MV-4-11 (cell line): Measurements from ENCODE around the gene DYDC1.
"Not testable (repeated sequence)": the region's sequence is repeated elsewhere in the genome, so short reads cannot be mapped to it uniquely, and the experiment has no call there.

Experiments
- DNase-seq: peaks from one replicate; lab custom pipeline; 2025; lab: John Stamatoyannopoulos, UW

The DYDC1 gene

DNA sequence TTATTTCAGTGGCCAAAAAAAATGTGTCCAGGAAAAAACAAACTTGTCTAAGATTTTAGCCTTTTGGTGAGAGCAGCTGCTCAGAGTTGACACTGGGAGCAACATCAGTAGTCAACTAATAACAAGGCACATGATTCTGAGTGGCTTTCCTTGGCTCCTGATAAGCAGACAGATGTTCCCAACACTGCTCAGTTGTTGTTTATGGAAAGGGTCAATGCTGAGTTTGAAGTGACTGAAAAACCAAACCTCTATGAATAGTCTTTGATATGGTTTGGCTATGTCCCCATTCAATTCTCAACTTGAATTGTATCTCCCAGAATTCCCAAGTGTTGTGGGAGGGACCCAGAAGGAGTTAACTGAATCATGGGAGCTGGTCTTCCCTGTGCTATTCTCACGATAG, 12.3 kb downstream of the DYDC1 start:
- no peak for DNase-seq

DNA sequence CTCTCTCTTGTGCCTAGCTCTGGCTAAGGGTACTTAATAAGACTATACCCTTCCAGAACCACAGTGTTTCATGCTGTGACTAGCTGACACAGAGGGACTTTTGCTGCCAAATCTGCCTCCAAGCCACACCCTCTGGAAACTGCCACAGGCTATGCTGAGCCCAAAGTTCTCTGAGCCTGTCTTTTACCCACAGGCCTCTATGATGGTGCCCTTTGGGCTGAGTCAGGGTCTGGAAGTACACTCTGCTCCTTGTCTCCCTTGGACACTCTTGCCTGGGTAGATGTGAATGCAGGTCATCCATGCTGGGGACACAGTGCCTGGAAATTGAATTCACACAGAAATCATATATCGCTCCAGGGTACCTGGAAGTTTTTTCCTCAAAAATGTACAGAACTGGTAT, 22.6 kb downstream of the DYDC1 start:
- DNase-seq = no peak

DNA sequence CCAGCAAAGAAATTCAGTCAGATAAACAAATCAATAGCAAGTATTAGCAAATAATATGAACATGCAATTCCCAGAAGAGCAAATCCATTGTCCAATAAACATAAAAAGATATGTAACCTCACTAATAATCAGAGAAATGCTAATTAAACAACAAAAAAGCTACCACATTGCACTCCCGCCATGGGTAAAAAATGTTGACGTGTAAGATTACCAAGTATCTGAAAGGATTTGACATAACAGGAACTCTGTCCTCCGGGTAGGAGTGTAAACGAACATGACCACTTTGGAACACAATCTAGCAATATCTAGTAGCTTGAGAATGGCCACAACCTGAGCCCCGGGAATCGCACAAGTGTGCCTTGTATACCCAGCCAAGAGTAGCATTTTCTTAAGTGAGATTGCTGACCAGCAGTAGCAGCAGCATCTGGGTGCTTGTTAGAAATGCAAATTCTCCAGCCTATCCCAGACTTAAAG, 31.6 kb downstream of the DYDC1 start:
- no peak for DNase-seq

DNA sequence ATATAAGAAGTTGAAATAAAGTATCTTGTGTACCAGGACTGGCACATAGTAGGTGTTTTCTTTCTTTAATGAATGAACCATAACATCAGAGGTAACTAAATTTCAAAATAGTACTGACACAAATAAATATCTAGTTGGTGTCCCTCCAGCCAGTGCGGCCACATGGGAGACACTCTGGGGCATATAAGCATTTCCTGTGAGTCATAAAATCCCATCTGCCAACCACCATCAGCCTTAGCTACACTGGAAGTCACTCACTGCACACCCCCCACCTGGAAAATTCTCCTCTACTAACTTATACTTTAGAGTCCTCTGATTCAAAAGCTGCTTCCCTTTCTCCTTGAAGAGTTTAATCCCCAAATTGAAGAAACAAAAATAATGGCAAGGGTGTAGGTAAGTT, 32.5 kb downstream of the DYDC1 start:
- peak; percentile 71 for DNase-seq

DNA sequence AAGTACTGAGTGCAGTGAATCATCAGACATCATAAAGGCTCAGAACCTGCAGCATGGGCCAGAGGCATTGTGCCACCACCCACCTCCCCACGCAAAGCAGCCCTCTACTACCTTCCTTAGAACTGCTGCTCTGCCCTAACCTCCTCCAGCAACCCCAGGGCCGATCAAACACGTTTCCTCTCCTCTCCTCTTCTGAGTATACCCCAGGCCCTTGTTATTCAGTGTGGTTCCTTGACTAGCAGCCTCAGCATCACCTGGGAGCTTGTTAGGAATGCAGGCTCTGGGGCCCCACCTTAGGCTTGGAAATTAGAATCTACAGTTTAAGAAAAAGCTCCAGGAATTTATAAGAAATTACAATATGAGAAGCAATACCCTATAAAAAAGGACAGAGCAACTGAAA, 33.2 kb downstream of the DYDC1 start:
- no peak for DNase-seq

DNA sequence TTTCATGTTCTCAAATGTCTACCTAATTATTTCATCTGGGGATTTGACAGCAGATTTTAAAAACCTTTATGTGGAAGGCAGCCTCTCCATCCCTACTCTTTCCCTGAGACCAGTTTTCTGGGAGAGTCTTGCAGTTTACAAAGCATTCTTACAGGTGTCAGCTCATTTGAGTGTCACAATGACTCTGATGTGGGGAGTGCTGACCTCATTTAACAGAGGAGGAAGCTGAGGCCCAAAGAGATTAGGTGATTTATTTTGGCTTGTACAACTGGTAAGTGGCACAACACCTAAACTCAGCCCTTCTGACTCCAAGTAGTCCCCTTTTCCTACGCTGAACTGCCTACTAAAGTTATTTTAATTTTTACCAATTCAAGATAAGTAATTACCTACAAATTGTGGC, 33.8 kb downstream of the DYDC1 start:
- DNase-seq = no peak

DNA sequence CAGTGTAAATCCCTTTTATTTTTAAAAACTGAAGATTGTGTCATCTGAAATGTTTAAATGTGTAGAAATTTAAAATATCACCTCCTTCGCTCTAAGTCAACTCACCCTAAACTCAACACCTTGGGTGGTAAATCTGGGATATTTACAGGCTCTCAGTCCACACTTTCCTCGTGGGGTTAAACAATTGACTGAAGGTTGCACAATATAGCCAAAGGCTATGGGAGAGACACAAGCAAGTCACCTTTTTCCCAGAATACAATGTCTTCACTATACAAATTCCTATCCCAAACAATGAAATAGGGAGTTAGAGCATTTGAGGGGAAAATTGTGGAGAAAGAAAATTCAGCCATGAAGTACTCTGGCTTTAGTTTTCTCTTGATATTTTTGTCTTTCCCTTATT, 34.4 kb downstream of the DYDC1 start:
- DNase-seq = no peak

DNA sequence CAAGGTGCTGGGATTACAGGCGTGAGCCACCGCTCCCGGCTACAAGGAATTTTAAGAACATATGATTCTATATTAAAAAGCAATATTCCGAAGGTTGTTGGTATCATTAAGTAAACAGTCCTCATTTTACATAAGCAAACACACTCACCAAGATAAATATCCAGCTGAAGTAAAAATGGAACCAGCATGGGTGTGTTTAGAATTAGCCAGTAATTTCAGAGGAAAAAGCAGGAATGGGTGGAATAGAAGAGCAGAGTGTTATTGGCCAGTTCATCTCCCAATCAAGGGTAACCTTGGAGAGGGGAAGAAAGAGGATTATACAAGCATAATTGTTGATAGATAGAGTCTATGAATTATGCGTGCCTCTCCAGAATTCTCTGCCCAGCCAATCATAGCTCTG, 35.4 kb downstream of the DYDC1 start:
- DNase-seq = no peak

DNA sequence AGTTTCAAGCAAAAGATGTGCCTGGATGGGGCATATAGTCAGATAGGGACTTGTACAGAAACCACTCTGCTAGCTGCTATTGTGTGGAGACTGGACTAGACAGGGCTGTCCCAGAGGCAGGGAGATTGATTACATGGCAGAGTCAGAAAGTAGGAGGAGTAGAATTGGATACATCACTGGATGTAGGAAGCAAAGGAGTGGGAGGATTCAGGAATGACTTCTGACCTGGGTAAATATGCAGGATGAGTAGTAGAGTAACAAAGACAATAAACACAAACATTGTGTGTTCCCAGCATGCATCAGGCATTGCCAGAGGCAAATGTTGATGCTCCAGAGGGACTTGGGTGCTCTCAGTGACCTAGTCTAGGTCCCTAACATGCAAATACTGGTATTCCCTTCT, 36.2 kb downstream of the DYDC1 start:
- DNase-seq = no peak

DNA sequence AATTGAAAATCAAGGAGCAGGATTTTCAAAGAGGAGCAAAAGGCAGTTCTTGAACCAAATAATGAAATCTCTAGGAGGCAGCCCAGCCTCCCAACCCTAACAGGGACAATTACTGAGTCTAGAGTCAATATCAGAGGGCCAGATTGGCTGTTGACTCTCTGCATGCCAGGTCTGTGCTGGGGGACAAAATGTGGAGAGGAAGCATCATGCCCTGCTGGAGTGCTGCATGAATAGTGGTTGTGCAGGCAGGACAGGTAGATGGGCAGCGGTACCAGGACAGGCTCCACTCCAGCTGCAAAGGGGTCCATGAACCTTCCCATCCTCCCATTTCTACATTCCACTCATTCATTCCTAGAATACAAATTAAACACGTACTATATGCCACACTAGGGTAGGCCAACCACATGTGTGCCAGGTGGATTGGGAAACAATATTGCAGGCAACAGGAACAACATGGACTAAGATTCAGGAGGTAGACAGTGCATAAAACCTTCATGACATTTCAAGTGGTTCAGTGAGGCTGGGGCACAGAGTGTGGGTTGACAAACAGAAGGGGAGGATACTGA, 36.7 kb downstream of the DYDC1 start:
- no peak for DNase-seq

DNA sequence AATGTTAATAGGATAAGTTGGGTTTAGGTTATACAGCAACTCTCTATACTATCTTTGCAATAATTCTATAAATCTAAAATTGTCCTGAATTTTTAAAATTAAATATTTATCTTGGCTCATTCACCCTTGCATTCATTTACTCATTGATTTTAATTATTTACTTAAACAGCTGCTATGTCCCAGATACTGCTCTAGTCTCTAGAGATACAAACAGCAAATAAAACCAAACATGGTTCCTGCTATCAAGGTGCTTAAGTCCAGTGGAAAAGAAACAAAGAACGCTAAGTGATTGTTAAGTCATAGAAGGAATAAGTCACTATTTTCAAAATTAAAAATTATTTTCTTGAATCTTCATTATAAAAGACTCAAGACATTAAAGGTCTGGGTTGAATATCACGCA, 37.2 kb downstream of the DYDC1 start:
- no peak for DNase-seq

DNA sequence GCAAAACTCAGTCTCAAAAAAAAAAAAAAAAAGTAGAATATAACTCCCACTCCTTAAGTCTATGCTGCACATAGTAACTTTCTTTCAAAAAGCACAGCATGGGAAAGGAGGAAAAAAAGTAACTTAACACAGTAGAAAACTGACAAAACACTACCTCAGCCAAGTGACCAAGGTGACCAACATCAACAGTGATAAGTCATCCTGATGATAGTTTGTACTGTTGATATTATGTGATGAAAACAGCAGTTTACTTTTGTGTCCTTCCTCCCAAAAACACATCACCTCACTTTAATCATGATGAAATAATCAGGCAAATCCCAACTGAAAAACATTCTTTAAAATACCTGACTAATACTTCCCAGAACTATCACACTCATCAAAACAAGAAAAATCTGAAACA, 37.8 kb downstream of the DYDC1 start:
- DNase-seq = no peak

DNA sequence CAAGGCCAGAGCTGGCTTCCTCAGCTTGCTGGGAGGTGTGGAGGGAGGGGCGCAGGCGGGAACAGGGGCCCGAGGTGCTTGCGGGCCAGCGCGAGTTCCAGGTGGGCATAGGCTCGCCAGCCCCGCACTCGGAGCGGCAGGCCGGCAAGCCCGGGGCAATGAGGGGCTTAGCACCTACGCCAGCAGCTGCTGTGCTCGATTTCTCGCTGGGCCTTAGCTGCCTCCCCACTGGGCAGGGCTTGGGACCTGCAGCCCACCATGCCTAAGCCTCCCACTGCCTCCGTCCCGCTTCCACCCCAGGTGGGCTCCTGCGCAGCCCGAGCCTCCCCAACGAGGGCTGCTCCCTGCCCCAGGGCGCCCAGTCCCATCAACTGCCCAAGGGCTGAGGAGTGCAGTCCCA, 41.2 kb downstream of the DYDC1 start:
- DNase-seq = no peak

DNA sequence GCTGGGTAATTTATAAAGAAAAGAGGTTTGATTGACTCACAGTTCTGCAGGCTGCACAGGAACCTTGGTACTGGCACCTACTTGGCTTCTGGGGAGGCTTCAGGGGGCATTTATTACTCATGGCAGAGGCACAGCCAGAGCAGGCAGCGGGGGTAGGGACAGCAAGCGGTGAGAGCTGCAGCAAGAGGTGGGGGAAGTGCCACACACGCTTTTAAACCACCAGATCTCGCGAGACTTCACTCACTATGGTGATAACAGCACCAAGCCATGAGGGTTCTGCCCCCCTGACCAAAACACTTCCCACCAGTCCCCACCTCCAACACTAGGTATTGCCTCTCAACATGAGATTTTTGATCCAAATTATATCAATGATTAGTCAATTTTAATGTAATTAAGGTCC, 43.0 kb downstream of the DYDC1 start:
- no peak for DNase-seq

DNA sequence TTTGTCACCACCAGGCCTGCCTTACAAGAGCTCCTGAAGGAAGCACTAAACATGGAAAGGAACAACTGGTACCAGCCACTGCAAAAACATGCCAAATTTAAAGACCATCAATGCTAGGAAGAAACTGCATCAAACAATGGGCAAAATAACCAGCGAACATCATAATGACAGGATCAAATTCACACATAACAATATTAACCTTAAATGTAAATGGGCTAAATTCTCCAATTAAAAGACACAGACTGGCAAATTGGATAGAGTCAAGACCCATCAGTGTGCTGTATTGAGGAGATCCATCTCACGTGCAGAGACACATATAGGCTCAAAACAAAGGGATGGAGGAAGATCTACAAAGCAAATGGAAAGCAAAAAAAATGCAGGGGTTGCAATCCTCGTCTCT, 50.6 kb downstream of the DYDC1 start:
- DNase-seq = not testable (repeated sequence)

DNA sequence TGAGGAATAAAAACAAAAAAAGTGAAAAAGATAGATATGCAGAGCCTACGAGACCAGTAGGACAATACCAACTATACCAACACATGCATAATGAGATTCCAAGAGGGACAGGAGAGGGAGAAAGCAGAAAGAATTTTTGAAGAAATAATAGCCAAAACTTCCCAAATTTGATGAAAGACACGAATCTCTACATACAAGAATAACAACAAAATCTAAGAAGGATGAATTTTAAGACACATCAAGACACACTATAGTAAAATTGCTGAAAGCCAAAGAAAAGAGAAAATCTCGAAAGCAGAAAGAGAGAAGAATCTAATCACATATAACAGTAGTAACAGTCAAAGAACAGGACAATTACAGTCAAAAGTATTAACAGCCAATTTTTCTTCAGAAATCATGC, 59.6 kb downstream of the DYDC1 start:
- no peak for DNase-seq

DNA sequence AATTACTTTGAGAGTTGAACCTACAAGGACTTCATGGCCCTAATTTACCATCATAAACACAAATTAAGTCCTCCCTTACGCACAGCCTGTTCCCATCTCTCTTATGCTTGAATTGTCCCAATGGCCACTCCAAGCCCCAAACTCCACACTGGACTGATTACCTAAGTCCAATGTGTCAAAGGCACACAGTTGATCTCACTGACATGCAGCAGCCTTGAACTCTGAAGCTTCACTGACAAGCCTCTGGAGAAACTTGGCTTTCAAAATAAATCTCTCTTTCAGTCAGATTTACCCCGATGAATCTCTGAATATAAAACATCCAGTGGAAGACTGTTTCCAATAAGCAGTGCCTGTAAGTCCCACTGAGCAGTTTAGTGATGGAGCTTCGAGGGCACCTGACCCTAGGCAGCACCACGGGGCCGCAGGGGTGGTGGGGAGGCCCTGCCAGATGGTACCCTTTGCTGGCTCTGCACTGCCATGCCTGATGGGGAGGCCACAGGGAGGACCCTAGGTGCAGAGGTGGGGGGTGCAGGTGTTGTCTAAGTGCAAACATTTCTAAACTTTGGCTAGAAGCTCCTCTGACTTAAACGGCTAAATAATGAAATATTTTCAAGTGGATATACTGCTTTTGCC, 63.8 kb downstream of the DYDC1 start:
- DNase-seq = no peak

DNA sequence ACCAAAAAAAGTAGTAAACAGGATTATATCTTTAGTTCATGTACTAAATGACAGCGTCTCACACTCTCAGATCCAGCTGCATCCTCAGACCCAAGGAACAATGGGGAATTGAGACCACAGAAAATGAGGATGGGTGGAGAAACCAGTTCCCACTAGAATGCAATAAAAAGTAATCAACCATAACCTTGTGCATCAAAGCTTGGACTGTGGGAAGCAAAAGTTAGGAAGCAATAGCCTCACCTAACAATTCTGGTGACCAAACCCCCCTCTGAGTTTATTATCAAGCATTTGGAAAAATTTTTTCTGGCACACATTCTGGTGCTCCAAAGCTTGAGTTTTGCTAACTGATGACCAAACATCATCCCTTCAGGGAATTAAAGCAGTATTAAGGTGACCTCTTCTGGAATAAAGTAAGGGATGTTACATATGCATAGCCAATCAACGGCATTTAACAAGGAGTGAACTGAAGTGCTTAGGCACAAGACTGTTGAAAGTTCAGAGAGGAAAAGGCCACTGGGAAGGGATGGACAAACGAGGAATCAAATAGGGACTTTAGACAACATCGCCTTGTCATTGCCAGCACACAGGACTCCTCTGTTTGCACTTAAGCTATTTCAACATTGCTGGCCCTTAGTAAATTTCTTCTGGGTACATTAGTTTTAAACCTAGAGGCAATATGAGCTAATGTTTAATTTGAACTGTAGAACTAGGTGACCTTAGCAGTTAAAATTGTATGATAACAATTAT, 65.9 kb downstream of the DYDC1 start:
- no peak for DNase-seq

DNA sequence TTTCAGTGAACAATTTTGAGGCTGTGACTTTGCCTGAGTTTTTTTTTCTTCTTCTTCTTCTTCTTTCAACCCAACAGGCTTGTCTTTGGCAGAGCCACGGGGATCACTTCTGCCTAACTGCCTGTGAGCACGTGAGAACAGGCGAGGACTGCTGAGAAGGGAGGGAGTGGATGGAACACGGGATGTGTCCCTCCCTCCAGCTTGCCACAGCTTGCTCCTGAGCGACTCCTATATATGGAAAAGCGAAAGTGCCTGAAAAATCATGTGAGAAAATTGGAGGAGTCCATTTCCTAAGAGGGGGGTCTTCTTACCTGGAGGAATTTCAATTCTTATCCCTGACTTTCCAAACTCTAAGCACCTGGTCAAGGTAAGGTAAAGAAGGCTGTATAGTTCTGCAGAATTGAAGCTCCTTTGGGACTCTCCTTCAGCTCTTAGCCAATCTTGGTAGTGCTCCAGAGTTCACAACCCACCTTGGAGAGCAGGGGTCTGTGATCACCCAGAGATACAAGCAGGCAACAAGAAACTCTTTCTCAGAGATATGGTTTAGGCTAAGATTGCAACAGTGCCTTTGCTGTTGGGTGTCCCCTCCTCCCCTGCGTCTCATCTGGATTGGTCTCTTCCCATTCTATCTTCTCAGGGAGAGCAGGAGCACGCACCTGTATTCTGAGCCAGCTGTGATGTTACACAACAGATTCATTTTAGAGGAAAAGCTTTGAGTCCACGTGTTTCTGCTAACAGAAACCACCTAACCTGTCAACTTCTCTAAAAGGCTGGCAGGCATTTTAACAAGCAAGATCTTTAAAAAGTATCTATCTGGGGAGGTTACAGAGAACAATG, 66.9 kb downstream of the DYDC1 start, which contains the start of gene MAT1A:
TSS of gene MAT1A (minus strand) at position 208 of the 837 bp plus-strand sequence. CDS start 235 bp downstream, outside the sequence.
- peak; percentile 8 for DNase-seq

DNA sequence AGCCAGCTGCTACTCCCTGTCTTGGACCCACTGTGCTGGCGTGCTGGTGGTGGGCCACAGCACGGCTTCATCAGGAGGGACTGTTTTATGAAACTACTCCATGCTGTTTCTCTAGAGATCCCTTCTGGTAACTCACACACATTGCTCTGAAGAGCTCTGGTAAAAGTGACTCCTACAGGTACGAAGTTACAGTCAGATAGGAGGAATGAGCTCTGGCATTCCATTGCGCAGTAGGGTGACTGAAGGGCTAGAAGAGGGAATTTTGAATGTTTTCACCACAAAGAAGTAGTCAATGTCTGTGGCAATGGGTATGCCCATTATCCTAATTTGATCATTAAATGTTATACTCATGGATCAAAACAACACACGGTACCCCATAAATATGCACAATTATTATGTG, 67.7 kb downstream of the DYDC1 start:
- DNase-seq = no peak
